Pancreas (tissue), 10 donors: ENCODE data around the gene MACROD2. TPM values are rescaled to one million over a fixed set of nuclear protein-coding genes. Genes with fewer than 3 reads are reported as not detected.

Experiments used
- ATAC-seq, 4 donors: fragments of 200-7000 bp; cut with Tn5 transposase; one replicate each; pipeline versions ENCODE4 v1.8.0 to v1.9.1; 2020; ENCODE audit warnings: mild to moderate bottlenecking in 4 of 4, moderate library complexity in 4 of 4
- DNase-seq, 6 donors: peaks; one replicate each; pipeline ENCODE4 v3.0.0-alpha.2; 2020
- FAIRE-seq: peaks from 2 replicates; lab custom pipeline; 2012; peaks lifted over from hg19 to GRCh38; lab: Jason Lieb, UNC
- H3K27ac ChIP-seq, 4 donors: fragments of 200-600 bp; sonication (generic); 1 replicate in 3 of 4; 2 replicates in 1 of 4; pipeline versions ENCODE4 v1.5.0 to v1.8.0; 2020
- H3K27me3 ChIP-seq, 4 donors: fragments of 200-600 bp; one replicate each; pipeline ENCODE4 v1.8.0; 2021
- H3K36me3 ChIP-seq, 3 donors: fragments of 200-600 bp; sonication (generic) in 1 of 3; one replicate each; pipeline versions ENCODE4 v1.5.0 to v1.8.0; 2020 to 2021
- H3K4me1 ChIP-seq, 3 donors: fragments of 200-600 bp; one replicate each; pipeline ENCODE4 v1.8.0; 2021
- H3K4me3 ChIP-seq, 4 donors: fragments of 200-600 bp; sonication (generic) in 2 of 4; one replicate each; pipeline versions ENCODE4 v1.5.0 to v1.8.0; 2020 to 2021
- H3K9me3 ChIP-seq, 4 donors: fragments of 200-600 bp; one replicate each; pipeline ENCODE4 v1.8.0; 2021
- WGBS, 2 donors: extraction: QIAGEN DNeasy Blood & Tissue Kit; methylation state at CpG; one replicate each; pipeline ENCODE4 v1.1.7; 2013; 5-methylcytosine and 5-hydroxymethylcytosine counted together
- intact Hi-C, 3 donors: fragments of 100-400 bp; cut with DNase I; formaldehyde crosslinking; loops; one replicate each; pipeline versions ENCODE4 v1.11.1 to v1.14.2; 2022
- polyA plus RNA-seq, 2 donors: library from polyadenylated mRNA; stranded (reverse); fragments of 200-250 nt; gene quantifications; one replicate each; pipeline ENCODE4 v1.2.3, GENCODE V29; 2013
- total RNA-seq, 6 donors: library from RNA; stranded (reverse); fragmentation: NEBNext Ultra II Directional in 4 of 6; extraction: Animal tissue kit (Norgen Biotek cat#: 25700) in 4 of 6; gene quantifications; one replicate each; pipeline versions ENCODE4 v1.2.1 to v1.2.4, GENCODE V29; 2021 to 2023
- TF ChIP-seq, protein P1 (sequence below), 4 donors: fragments of 200-600 bp; sonication (generic) in 3 of 4; IDR thresholded peaks; one replicate each; pipeline versions ENCODE4 v1.5.0 to v1.8.0; 2021; ENCODE audit warnings: antibody characterized with exemption in 4 of 4
- donor health status: healthy with polysubstance abuse.
- donor health status: DM: no; HTN: no; CAD: no; lungs with moderate emphysema.
- donor health status: DM: no; HTN: no; CAD: no.
- donor health status: control.
- donor health status: control.
- donor health status: Bipolar disorder and iron deficiency.
- donor health status: DM: yes; HTN: yes; CAD: no.
- donor health status: DM: no; HTN: no; CAD: no.
- donor health status: DM: no; HTN: no; CAD: no.
- donor health status: DM: yes; HTN: yes; CAD: no.

Gene MACROD2
- total and polyA plus RNA-seq, 8 donors = 1.7 to 4.9 (median 2.7) TPM

DNA sequence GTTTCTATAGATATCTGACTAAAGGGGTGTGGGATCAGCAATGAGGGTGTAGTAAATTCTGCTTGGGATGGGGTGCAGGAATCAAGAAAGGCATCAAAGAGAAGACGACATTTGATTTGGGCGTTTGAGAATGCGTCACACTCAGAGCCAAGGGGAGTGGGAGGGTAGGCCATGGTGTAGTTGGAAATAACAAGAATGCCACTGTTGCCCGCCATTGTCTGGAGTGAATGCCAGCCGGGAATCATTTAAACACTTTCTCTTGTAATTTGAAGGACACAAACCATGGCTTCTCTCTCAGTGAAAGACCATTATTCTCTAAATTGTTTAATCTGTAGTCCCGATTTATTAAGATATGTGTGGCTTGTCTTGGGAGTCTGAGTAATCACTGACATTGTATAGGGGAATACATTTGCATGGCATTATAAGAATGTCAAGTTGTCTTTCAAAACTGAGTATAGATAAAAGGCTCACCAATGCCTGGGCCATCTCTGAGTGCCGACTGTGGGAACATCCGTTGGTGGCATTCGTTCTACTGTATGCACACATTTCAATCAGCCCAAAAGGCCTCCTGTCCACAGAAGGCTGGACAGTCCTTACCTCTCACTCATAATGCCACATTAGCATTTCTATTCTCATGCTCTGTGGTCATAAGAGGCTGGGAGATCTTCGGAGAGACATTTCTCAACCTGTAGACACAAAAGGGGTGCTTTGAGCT is 1800.1 kb downstream of the MACROD2 start:
- Histone ChIP-seq H3K27me3 (no peaks in the 10 kb centered on the region), H3K36me3 (no peaks in the 10 kb centered on the region), H3K4me1 (no peaks in the 10 kb centered on the region), H3K4me3 (no peak overlapping the region), H3K9me3 (no peaks in the 10 kb centered on the region), H3K27ac (no peak overlapping the region)
- no peak for DNase-seq
- no peak for FAIRE-seq
- intact Hi-C loops = no loop called here
- WGBS, 2 donors = 66 to 93% methylated on average over 10 of the region's 10 CpGs
- TF ChIP-seq, protein P1, sequence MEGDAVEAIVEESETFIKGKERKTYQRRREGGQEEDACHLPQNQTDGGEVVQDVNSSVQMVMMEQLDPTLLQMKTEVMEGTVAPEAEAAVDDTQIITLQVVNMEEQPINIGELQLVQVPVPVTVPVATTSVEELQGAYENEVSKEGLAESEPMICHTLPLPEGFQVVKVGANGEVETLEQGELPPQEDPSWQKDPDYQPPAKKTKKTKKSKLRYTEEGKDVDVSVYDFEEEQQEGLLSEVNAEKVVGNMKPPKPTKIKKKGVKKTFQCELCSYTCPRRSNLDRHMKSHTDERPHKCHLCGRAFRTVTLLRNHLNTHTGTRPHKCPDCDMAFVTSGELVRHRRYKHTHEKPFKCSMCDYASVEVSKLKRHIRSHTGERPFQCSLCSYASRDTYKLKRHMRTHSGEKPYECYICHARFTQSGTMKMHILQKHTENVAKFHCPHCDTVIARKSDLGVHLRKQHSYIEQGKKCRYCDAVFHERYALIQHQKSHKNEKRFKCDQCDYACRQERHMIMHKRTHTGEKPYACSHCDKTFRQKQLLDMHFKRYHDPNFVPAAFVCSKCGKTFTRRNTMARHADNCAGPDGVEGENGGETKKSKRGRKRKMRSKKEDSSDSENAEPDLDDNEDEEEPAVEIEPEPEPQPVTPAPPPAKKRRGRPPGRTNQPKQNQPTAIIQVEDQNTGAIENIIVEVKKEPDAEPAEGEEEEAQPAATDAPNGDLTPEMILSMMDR (IDR thresholded peaks at IDR 0.05) = no peak
- ATAC-seq = no peak

DNA sequence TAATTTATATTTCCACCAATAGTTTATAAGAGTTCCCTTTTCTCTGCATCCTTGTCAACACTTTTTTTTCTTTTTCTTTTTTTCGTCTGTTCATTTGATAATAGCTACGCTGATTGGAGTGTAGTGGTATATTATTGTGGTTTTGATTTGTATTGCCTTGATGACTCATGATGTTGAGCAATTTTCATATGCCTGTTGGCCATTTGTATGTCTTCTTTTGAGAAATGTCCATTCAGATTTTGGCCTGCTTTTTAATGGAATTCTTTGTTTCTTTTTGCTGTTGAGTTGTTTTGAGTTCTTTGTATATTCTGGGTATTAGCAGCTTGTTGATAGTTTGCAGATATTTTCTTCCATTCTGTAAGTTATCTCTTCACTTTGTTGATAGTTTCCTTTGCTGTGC is 1804.6 kb downstream of the MACROD2 start:
- 73 to 81% methylated on average over 2 of the region's 2 CpGs for WGBS, 2 donors
- H3K27ac ChIP-seq = no peak overlapping the region
- FAIRE-seq = no peak

DNA sequence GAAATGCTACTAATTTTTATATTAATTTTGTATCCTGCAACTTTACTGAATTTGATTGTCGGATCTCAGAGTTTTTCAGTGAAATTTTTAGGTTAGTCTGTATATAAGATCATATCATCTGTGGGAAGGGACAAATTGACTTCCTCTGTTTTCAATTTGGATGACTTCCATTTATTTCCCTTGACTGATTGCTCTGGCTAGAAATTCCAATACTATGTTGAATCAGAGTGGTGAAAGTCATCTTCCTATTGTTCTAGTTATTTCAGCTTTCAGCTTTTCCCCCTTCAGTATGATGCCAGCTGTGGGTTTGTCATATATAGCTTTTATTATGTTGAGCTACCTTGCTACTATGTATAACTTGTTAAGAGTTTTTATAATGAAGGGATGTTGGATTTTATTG is 1806.7 kb downstream of the MACROD2 start:
- ATAC-seq = no peak
- H3K4me3 ChIP-seq = no peak overlapping the region
- DNase-seq = no peak
- no peak overlapping the region for H3K27ac ChIP-seq
- H3K4me1 ChIP-seq = no peaks in the 10 kb centered on the region
- intact Hi-C loops = no loop called here
- FAIRE-seq = no peak
- H3K9me3 ChIP-seq = no peaks in the 10 kb centered on the region
- no peaks in the 10 kb centered on the region for H3K36me3 ChIP-seq
- 69 to 83% methylated on average over 1 of the region's 1 CpG for WGBS, 2 donors
- TF ChIP-seq, protein P1 (IDR thresholded peaks at IDR 0.05) = no peak
- H3K27me3 ChIP-seq = no peaks in the 10 kb centered on the region

More for the DNA sequence above, 1804.6 kb downstream of the MACROD2 start:
- TF ChIP-seq, protein P1 (IDR thresholded peaks at IDR 0.05) = no peak
- no peak for DNase-seq
- H3K36me3 ChIP-seq = no peaks in the 10 kb centered on the region
- intact Hi-C loops = no loop called here
- H3K4me3 ChIP-seq = no peak overlapping the region
- H3K4me1 ChIP-seq = no peaks in the 10 kb centered on the region
- ATAC-seq = no peak
- H3K27me3 ChIP-seq = no peaks in the 10 kb centered on the region
- H3K9me3 ChIP-seq = no peaks in the 10 kb centered on the region

DNA sequence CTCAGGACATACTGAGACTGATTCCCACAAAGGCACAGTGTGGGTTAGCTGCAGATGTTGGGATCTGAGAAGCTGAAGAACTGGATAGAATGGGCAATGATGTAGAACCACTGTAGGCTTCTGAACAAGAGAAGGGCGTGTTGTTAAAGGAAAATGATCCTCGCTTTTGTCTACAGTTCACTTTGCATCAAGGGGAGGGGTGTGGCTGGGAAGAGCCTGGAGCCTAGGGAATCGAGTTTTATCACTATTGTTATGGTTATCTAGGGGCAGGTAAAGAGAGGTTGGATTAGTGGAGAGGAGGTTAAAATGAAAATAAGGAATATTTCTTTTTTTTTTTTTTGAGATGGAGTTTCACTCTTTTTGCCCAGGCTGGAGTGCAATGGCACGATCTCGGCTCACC is 1809.8 kb downstream of the MACROD2 start:
- no peak for FAIRE-seq
- no peak for ATAC-seq
- 77 to 88% methylated on average over 5 of the region's 5 CpGs for WGBS, 2 donors
- Histone ChIP-seq H3K4me1 (no peaks in the 10 kb centered on the region), H3K36me3 (no peaks in the 10 kb centered on the region), H3K9me3 (no peaks in the 10 kb centered on the region), H3K27ac (no peak overlapping the region), H3K4me3 (no peak overlapping the region), H3K27me3 (no peaks in the 10 kb centered on the region)
- TF ChIP-seq, protein P1 (IDR thresholded peaks at IDR 0.05) = no peak
- intact Hi-C loops = no loop called here
- no peak for DNase-seq

DNA sequence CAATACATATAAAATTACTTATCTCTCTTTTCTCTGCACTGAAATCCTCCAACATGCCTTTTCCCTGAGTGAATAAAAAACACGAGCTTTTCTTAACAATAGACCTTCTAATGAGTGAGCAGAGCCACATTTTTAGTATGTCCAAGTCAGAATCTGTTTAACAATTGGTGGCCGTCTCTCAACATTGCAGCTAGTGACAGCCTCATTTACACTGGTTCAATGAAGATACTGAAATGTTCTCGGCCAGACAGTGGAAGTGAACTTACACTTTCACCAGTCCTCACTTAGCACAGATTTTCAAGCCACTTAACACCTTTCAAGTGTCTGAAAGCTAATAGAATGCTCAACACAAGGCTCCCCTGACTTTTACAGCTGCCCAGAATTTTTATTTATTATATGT is 1810.8 kb downstream of the MACROD2 start:
- Histone ChIP-seq H3K4me3 (no peak overlapping the region), H3K36me3 (no peaks in the 10 kb centered on the region), H3K4me1 (no peaks in the 10 kb centered on the region), H3K9me3 (no peaks in the 10 kb centered on the region), H3K27me3 (no peaks in the 10 kb centered on the region), H3K27ac (no peak overlapping the region)
- WGBS, 2 donors = 53 to 63% methylated on average over 3 of the region's 3 CpGs
- FAIRE-seq = no peak
- ATAC-seq = no peak
- intact Hi-C loops = no loop called here
- no peak for DNase-seq
- TF ChIP-seq, protein P1 (IDR thresholded peaks at IDR 0.05) = no peak
